Breast epithelium (tissue), 3 donors: ENCODE results near the gene CTRB1.

Experiments used
- CTCF ChIP-seq, 3 donors: fragments of 450-650 bp; IDR thresholded peaks; one replicate each; pipeline ENCODE4 v1.5.1; 2016 to 2017; ENCODE audit warnings: antibody characterized with exemption in 3 of 3, mild to moderate bottlenecking in 3 of 3, moderate library complexity in 3 of 3
- POLR2A ChIP-seq: fragments of 450-650 bp; IDR thresholded peaks from one replicate; pipeline ENCODE4 v1.6.1; 2016; ENCODE audit warnings: antibody characterized with exemption, mild to moderate bottlenecking, moderate library complexity

GRCh38 chr16:75208861-75209505, 9.8 kb upstream of the CTRB1 start:
- TF ChIP-seq CTCF (IDR thresholded peaks at IDR 0.05): no peak
- TF ChIP-seq POLR2A: no peak
